NOMO-1 treated with DMSO at 0.1 percent for 48 hours (cell line): ENCODE data around the gene PCDHGB1.
"Not testable (repeated sequence)": the region's sequence is repeated elsewhere in the genome, so short reads cannot be mapped to it uniquely, and the experiment has no call there.

Experiments
- DNase-seq: peaks from one replicate; lab custom pipeline; 2025; ENCODE audit not compliant: unreplicated experiment; lab: John Stamatoyannopoulos, UW

The PCDHGB1 gene

GRCh38 chr5:141349917-141350619 lies at the start of gene PCDHGB1:
PCDHGB1 (plus strand) TSS chr5:141350099; CDS start chr5:141350261, 162 bp downstream.
- DNase-seq = no peak

- DNase-seq = no peak
Observed at GRCh38 chr5:141303756-141304155, 46.1 kb upstream of the PCDHGB1 start, which contains the start of gene SLC25A2. SLC25A2 (minus strand) TSS chr5:141304049; CDS start chr5:141303865, 184 bp downstream.

GRCh38 chr5:141306630-141307029 lies 43.3 kb upstream of the PCDHGB1 start:
- DNase-seq = no peak

GRCh38 chr5:141313711-141314110 lies 36.2 kb upstream of the PCDHGB1 start:
- peak; percentile 2 for DNase-seq

- DNase-seq = not testable (repeated sequence)
Observed at GRCh38 chr5:141316963-141317362, 32.9 kb upstream of the PCDHGB1 start.

GRCh38 chr5:141319202-141319601 lies 30.7 kb upstream of the PCDHGB1 start:
- no peak for DNase-seq

GRCh38 chr5:141319699-141320098 lies 30.2 kb upstream of the PCDHGB1 start:
- no peak for DNase-seq

GRCh38 chr5:141320225-141321169 lies 29.4 kb upstream of the PCDHGB1 start, which contains the start of gene TAF7:
TAF7 (minus strand) TSS chr5:141320784; CDS start chr5:141320044, 740 bp downstream.
- peak; percentile 82 for DNase-seq

GRCh38 chr5:141322261-141322660 lies 27.6 kb upstream of the PCDHGB1 start:
- no peak for DNase-seq

- DNase-seq = peak; percentile 38
Observed at GRCh38 chr5:141326088-141326854, 23.6 kb upstream of the PCDHGB1 start.

GRCh38 chr5:141328231-141328630 lies 21.7 kb upstream of the PCDHGB1 start:
- DNase-seq = no peak

- DNase-seq = no peak
Observed at GRCh38 chr5:141330299-141331080, 19.4 kb upstream of the PCDHGB1 start, which contains the start of gene PCDHGA1. PCDHGA1 (plus strand) TSS chr5:141330514.

- not testable (repeated sequence) for DNase-seq
Observed at GRCh38 chr5:141332571-141332970, 17.3 kb upstream of the PCDHGB1 start.

GRCh38 chr5:141338538-141339306 lies 11.2 kb upstream of the PCDHGB1 start, which contains the start of gene PCDHGA2:
PCDHGA2 (plus strand) TSS chr5:141338760.
- DNase-seq = no peak

GRCh38 chr5:141340781-141341354 lies 9.0 kb upstream of the PCDHGB1 start:
- DNase-seq = not testable (repeated sequence)

GRCh38 chr5:141342773-141343172 lies 7.1 kb upstream of the PCDHGB1 start:
- DNase-seq = no peak

- DNase-seq = no peak
Observed at GRCh38 chr5:141343242-141343952, 6.5 kb upstream of the PCDHGB1 start, which contains the start of gene PCDHGA3. PCDHGA3 (plus strand) TSS chr5:141343829; CDS start chr5:141344034, 205 bp downstream.

GRCh38 chr5:141343953-141344463 lies 5.9 kb upstream of the PCDHGB1 start:
- DNase-seq = no peak
